H1 (cell line): ENCODE results near the gene DRC1. TPM values are rescaled to one million over a fixed set of nuclear protein-coding genes. Genes with fewer than 3 reads are reported as not detected.

Experiments
- CTCF ChIA-PET: fragments of 300-600 bp; sonication (Branson Sonifier 250); formaldehyde crosslinking; loops from one replicate; lab custom pipeline; 2021; ENCODE audit not compliant: partially characterized antibody; lab: Charles Lee
- POLR2A ChIA-PET: fragments of 300-600 bp; sonication (Branson Sonifier 250); formaldehyde crosslinking; loops from one replicate; lab custom pipeline; 2021; ENCODE audit warnings: inconsistent platforms; ENCODE audit not compliant: partially characterized antibody; lab: Charles Lee
- DNase-seq, 2 experiments: peaks; one replicate each; pipeline versions ENCODE4 v3.0.0 to v3.0.0-alpha.2; 2010 to 2022; ENCODE audit warnings: low spot score in 2 of 2, low read depth in 1 of 2, mixed read lengths in 1 of 2
- FAIRE-seq: peaks from 2 replicates; lab custom pipeline; 2011; peaks lifted over from hg19 to GRCh38; lab: Jason Lieb, UNC
- H2AFZ ChIP-seq: 2 replicates; pipeline ENCODE4 v1.8.1; 2012; ENCODE audit warnings: low read length, inconsistent platforms
- H2AK5ac ChIP-seq: 2 replicates; pipeline ENCODE4 v1.6.1; 2013; ENCODE audit warnings: low read depth, low read length
- H2BK120ac ChIP-seq: replicated peaks from 2 replicates; pipeline ENCODE3; 2013; ENCODE audit warnings: low read depth, low read length, inconsistent platforms
- H2BK12ac ChIP-seq: 2 replicates; pipeline ENCODE4 v1.6.1; 2013; ENCODE audit warnings: low read depth, low read length
- H2BK15ac ChIP-seq: 2 replicates; pipeline ENCODE4 v1.6.1; 2013; ENCODE audit warnings: low read length
- H2BK20ac ChIP-seq: 2 replicates; pipeline ENCODE4 v1.6.1; 2013; ENCODE audit warnings: low read length
- H2BK5ac ChIP-seq: 2 replicates; pipeline ENCODE4 v1.6.1; 2013; ENCODE audit warnings: low read depth, low read length
- H3K14ac ChIP-seq: 2 replicates; pipeline ENCODE4 v1.6.1; 2013; ENCODE audit warnings: inconsistent platforms; ENCODE audit not compliant: insufficient read length
- H3K18ac ChIP-seq: 2 replicates; pipeline ENCODE4 v1.6.1; 2013; ENCODE audit warnings: low read length; ENCODE audit errors: extremely low read depth
- H3K23ac ChIP-seq: 2 replicates; pipeline ENCODE4 v1.6.1; 2013; ENCODE audit warnings: inconsistent platforms; ENCODE audit not compliant: insufficient read length
- H3K23me2 ChIP-seq: 2 replicates; pipeline ENCODE4 v1.6.1; 2013; ENCODE audit warnings: low read depth, low read length
- H3K27ac ChIP-seq: 2 replicates; pipeline ENCODE4 v1.6.1; 2011; ENCODE audit warnings: low read depth, low read length, inconsistent platforms
- H3K27me3 ChIP-seq, 4 experiments: replicated peaks in 1 of 4; 1 replicate in 1 of 4; 2 replicates in 3 of 4; pipeline versions ENCODE4 v1.6.1 to v1.8.1; 2011 to 2013; ENCODE audit warnings: low read length in 3 of 4, mild to moderate bottlenecking in 3 of 4, inconsistent platforms in 2 of 4, mixed read lengths in 2 of 4, moderate library complexity in 1 of 4; ENCODE audit not compliant: control insufficient read depth in 3 of 4, insufficient read depth in 3 of 4; ENCODE audit errors: extremely low read depth in 1 of 4
- H3K36me3 ChIP-seq, 4 experiments: 2 replicates each; pipeline versions ENCODE4 v1.6.1 to v1.8.1; 2011 to 2013; ENCODE audit warnings: mild to moderate bottlenecking in 4 of 4, low read length in 3 of 4, moderate library complexity in 2 of 4, control low read depth in 1 of 4, inconsistent platforms in 1 of 4; ENCODE audit not compliant: insufficient read depth in 4 of 4, control insufficient read depth in 2 of 4
- H3K4ac ChIP-seq: replicated peaks from 2 replicates; pipeline ENCODE3; 2013; ENCODE audit warnings: low read length, low read depth, mixed read lengths, inconsistent platforms; ENCODE audit not compliant: insufficient read length
- H3K4me1 ChIP-seq, 4 experiments: replicated peaks in 1 of 4; 1 replicate in 1 of 4; 2 replicates in 3 of 4; pipeline versions ENCODE4 v1.6.1 to v1.8.1; 2011 to 2013; ENCODE audit warnings: low read length in 3 of 4, inconsistent platforms in 2 of 4, mixed read lengths in 1 of 4; ENCODE audit not compliant: insufficient read depth in 4 of 4, control insufficient read depth in 3 of 4
- H3K4me2 ChIP-seq, 2 experiments: 2 replicates each; pipeline versions ENCODE4 v1.6.1 to v1.8.1; 2011 to 2013; ENCODE audit warnings: low read depth in 2 of 2, low read length in 2 of 2, control low read depth in 1 of 2, inconsistent platforms in 1 of 2, mild to moderate bottlenecking in 1 of 2; ENCODE audit not compliant: insufficient read depth in 1 of 2
- H3K4me3 ChIP-seq, 4 experiments: fragments of 200-600, 300-600 bp in 1 of 4; sonication (generic), shearing (Covaris generic), sonication (Bioruptor Twin) in 1 of 4; 2 replicates each; pipeline versions ENCODE4 v1.5.1 to v1.8.1; 2011 to 2016; ENCODE audit warnings: low read length in 4 of 4, low read depth in 3 of 4, control low read depth in 2 of 4, inconsistent platforms in 2 of 4, mild to moderate bottlenecking in 2 of 4, mixed read lengths in 1 of 4, moderate library complexity in 1 of 4; ENCODE audit not compliant: insufficient read depth in 2 of 4; ENCODE audit errors: extremely low read depth in 1 of 4
- H3K56ac ChIP-seq: replicated peaks from 2 replicates; pipeline ENCODE3; 2013; ENCODE audit warnings: low read depth, mild to moderate bottlenecking, mixed read lengths, low read length, inconsistent platforms; ENCODE audit not compliant: insufficient read length
- H3K79me1 ChIP-seq: 2 replicates; pipeline ENCODE4 v1.6.1; 2013; ENCODE audit warnings: low read depth, low read length, control low read depth
- H3K79me2 ChIP-seq, 2 experiments: 2 replicates each; pipeline versions ENCODE4 v1.6.1 to v1.8.1; 2012 to 2013; ENCODE audit warnings: low read length in 2 of 2, mild to moderate bottlenecking in 2 of 2, inconsistent platforms in 1 of 2; ENCODE audit not compliant: insufficient read depth in 2 of 2, control insufficient read depth in 1 of 2
- H3K9ac ChIP-seq, 4 experiments: replicated peaks in 1 of 4; 1 replicate in 1 of 4; 2 replicates in 3 of 4; pipeline versions ENCODE4 v1.6.1 to v1.8.1; 2011 to 2013; ENCODE audit warnings: low read depth in 3 of 4, low read length in 3 of 4, control low read depth in 2 of 4, mild to moderate bottlenecking in 2 of 4, moderate library complexity in 2 of 4, inconsistent platforms in 1 of 4; ENCODE audit errors: extremely low read depth in 1 of 4
- H3K9me3 ChIP-seq, 2 experiments: 2 replicates each; pipeline versions ENCODE4 v1.6.1 to v1.8.1; 2012 to 2013; ENCODE audit warnings: mild to moderate bottlenecking in 2 of 2, moderate library complexity in 2 of 2, control low read depth in 1 of 2, inconsistent platforms in 1 of 2, low read depth in 1 of 2, low read length in 1 of 2, mixed read lengths in 1 of 2; ENCODE audit not compliant: insufficient read depth in 2 of 2
- H4K20me1 ChIP-seq, 2 experiments: replicated peaks in 1 of 2; 2 replicates each; pipeline versions ENCODE3 to v1.8.1; 2011 to 2013; ENCODE audit warnings: inconsistent platforms in 2 of 2, low read length in 2 of 2, mild to moderate bottlenecking in 1 of 2; ENCODE audit not compliant: insufficient read depth in 2 of 2, control insufficient read depth in 1 of 2
- H4K5ac ChIP-seq: 2 replicates; pipeline ENCODE4 v1.6.1; 2013; ENCODE audit warnings: low read length, low read depth, mixed read lengths, inconsistent platforms; ENCODE audit not compliant: insufficient read length
- H4K8ac ChIP-seq: 2 replicates; pipeline ENCODE4 v1.8.0; 2013; ENCODE audit warnings: mild to moderate bottlenecking, moderate library complexity, low read length, inconsistent platforms; ENCODE audit not compliant: insufficient read depth; ENCODE audit errors: extremely low read depth
- H4K91ac ChIP-seq: replicated peaks from 2 replicates; pipeline ENCODE3; 2013; ENCODE audit warnings: low read length, mixed read lengths, inconsistent platforms; ENCODE audit not compliant: insufficient read length
- BCL11A ChIP-seq, 2 experiments: IDR thresholded peaks; one replicate each; pipeline ENCODE4 v1.6.1; 2011; ENCODE audit warnings: low read depth in 2 of 2, low read length in 2 of 2, mild to moderate bottlenecking in 2 of 2
- NANOG ChIP-seq: IDR thresholded peaks from 2 replicates; pipeline ENCODE4 v1.6.1; 2011; ENCODE audit warnings: low read length, low read depth, mild to moderate bottlenecking, inconsistent platforms; ENCODE audit not compliant: insufficient read depth, poor library complexity, severe bottlenecking
- whole genome bisulfite sequencing, 2 experiments: shearing (Covaris generic) in 1 of 2; methylation state at CpG; one replicate each; pipeline versions ENCODE4 v1.1.6 to v1.1.7; 2013 to 2015; ENCODE audit warnings: low lambda C conversion rate in 2 of 2, mixed read lengths in 2 of 2, inconsistent platforms in 1 of 2, low coverage in 1 of 2, missing lambda C conversion rate in 1 of 2; ENCODE audit not compliant: insufficient replicate concordance in 2 of 2, insufficient coverage in 1 of 2, insufficient read length in 1 of 2; ENCODE audit errors: extremely low coverage in 1 of 2, missing lambda C conversion rate in 1 of 2; 5-methylcytosine and 5-hydroxymethylcytosine counted together
- polyA plus RNA-seq, 7 experiments: library from polyadenylated mRNA; depleted of rRNA in 3 of 7; stranded (reverse) in 5 of 7; unstranded in 2 of 7; fragments of >200 nt in 5 of 7; fragments of 200-250 nt in 2 of 7; gene quantifications; 1 replicate in 5 of 7; 2 replicates in 1 of 7; 4 replicates in 1 of 7; pipeline versions ENCODE4 v1.2.1 to v1.2.3, GENCODE V29; 2011 to 2013; ENCODE audit warnings: missing spikeins in 2 of 7, mixed read lengths in 2 of 7
- total RNA-seq: library from RNA; stranded (reverse); fragmentation: NEBNext Ultra II Directional; extraction: Animal tissue kit (Norgen Biotek cat#: 25700); gene quantifications from 2 replicates; pipeline ENCODE4 v1.2.1, GENCODE V29; 2021

The DRC1 gene
- total and polyA plus RNA-seq, 2 of the 8 experiments (the other 6 are each of a cell fraction or from before 2014, with no cell fraction given) = 0.08 TPM; not detected in 1

DNA sequence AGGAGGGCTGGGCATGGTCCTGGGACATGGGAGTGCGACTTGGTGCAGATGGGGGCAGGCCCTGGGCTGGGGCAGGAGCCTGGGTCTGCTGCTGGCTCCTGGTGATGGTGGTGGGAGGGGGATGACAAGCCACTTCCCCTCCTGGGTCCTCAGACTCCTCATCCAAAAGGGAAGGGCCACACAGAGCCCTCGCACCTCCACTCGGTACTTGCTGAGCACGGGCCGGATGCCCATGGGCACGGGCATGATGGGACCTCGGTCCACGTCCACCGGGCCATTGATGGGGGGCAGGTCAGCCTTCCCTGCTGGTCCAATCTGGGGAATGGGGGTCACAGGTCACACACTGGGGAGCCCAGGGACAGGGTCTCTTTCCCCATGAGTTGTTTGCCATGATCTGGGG is 72.1 kb downstream of the DRC1 start:
- no peak for FAIRE-seq
- no peak overlapping the region for H3K4me3 ChIP-seq

More for the DNA sequence above, 72.1 kb downstream of the DRC1 start:
- Histone ChIP-seq H2AFZ (no peak overlapping the region), H4K8ac (no peak overlapping the region; the same call in 1 of the 2 replicates), H3K4ac (no peak overlapping the region), H2BK20ac (no peak overlapping the region), H3K27me3 (peaks cover 0 to 3% (median 0%) of the 10 kb centered on the region in 4 experiments; a peak in 1 of 7 replicates), H3K4me1 (peaks cover 0 to 7% (median 2%) of the 10 kb centered on the region in 4 experiments; a peak in 4 of 7 replicates), H3K27ac (no peak overlapping the region), H3K9ac (no peak overlapping the region), H3K18ac (no peak overlapping the region), H3K56ac (no peak overlapping the region), H4K91ac (no peak overlapping the region), H4K5ac (no peak overlapping the region), H3K4me2 (no peak overlapping the region), H2AK5ac (no peak overlapping the region), H3K79me1 (no peaks in the 10 kb centered on the region), H2BK12ac (no peak overlapping the region), H3K9me3 (no peaks in the 10 kb centered on the region; a peak in 1 of 4 replicates), H4K20me1 (peaks cover 0 to 6% of the 10 kb centered on the region in 2 experiments), H2BK5ac (no peak overlapping the region), H2BK15ac (no peak overlapping the region), H3K14ac (no peak overlapping the region), H3K79me2 (no peaks in the 10 kb centered on the region), H3K23me2 (peaks cover 6% of the 10 kb centered on the region; the same call in 1 of the 2 replicates), H2BK120ac (no peak overlapping the region), H3K36me3 (no peaks in the 10 kb centered on the region), H3K23ac (no peak overlapping the region)
- DNase-seq = no peak
- 91% methylated on average over 1 of the region's 9 CpGs; no CpG with 5 or more reads in 1 of the 2 experiments for whole genome bisulfite sequencing, 2 experiments
- no peak for TF ChIP-seq BCL11A (IDR thresholded peaks at IDR 0.05; ENCODE audit: low read depth in 2 of 2, low read length in 2 of 2)
- TF ChIP-seq NANOG = no peak
- ChIA-PET CTCF (interaction anchor here (1.8 to 6.4 kb wide), 3 partner anchors 18 to 104 kb away, joined by 5 to 39 read pairs (median 24); no protein-coding TSS in a partner anchor), POLR2A (no interaction called here)
